Frontal cortex (tissue), 4 donors: ENCODE data around the gene TCF12. TPM values are rescaled to one million over a fixed set of nuclear protein-coding genes. Genes with fewer than 3 reads are reported as not detected.
A peak's percentile ranks its signal among the peaks of the same experiment; 100 is the strongest.

Experiments used
- DNase-seq, 2 donors: peaks; one replicate each; pipeline ENCODE4 v3.0.0; 2012; ENCODE audit warnings: low spot score in 2 of 2
- FAIRE-seq: peaks from 2 replicates; lab custom pipeline; 2012; peaks lifted over from hg19 to GRCh38; lab: Jason Lieb, UNC
- total RNA-seq: library from RNA; depleted of rRNA; stranded (reverse); fragments of >200 nt; gene quantifications from one replicate; pipeline ENCODE4 v1.2.3, GENCODE V29; 2014
- donor health status: control.
- donor health status: control.
- donor health status: control.

TCF12 gene
- total RNA-seq, 1 donor from 2014 or later = 87.2 TPM

GRCh38 chr15:57111002-57111401 lies 192.6 kb downstream of the TCF12 start:
- DNase-seq (no peak), FAIRE-seq (no peak)

- DNase-seq = no peak
- no peak for FAIRE-seq
Measured at GRCh38 chr15:57112178-57112577, 193.7 kb downstream of the TCF12 start.

GRCh38 chr15:57114070-57114469 lies 195.6 kb downstream of the TCF12 start:
- no peak for FAIRE-seq
- DNase-seq = no peak

GRCh38 chr15:57118013-57118799 lies 199.8 kb downstream of the TCF12 start:
- DNase-seq (no peak), FAIRE-seq (no peak)

DNA sequence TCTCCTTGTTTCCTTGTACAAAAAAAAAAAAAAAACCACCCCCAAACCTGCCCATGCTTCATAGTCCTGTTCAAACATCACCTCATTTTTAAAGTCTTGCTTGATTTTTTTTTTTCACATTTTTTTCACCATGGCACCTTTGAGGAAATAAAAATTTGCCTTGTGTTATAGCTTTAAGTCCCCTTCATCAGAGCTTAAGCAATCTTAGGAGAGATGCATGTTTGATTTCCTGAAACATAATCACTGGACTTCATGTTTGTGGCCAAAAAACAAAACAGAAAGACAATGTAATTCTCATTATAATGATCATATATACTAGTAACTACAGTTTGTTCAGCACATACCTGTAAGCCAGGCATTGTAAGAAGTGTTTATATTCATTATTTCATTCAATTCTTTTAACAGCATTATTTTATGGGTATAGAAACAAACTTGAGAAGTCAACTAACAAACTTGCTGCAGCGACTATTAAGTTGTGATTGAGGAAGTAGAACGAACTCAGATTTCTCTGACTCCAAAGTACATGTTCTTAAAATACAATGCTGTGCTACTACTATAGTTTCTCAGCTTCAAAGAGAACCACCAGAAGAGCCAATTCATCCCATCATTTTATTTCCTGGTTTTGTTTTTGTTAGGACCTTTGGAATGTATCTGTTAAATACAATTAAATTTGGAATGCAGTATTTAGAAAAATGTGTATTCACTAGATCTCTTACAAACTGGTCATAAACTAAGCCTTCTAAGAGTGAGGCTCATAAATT lies 203.8 kb downstream of the TCF12 start:
- FAIRE-seq (no peak), DNase-seq (no peak)

DNA sequence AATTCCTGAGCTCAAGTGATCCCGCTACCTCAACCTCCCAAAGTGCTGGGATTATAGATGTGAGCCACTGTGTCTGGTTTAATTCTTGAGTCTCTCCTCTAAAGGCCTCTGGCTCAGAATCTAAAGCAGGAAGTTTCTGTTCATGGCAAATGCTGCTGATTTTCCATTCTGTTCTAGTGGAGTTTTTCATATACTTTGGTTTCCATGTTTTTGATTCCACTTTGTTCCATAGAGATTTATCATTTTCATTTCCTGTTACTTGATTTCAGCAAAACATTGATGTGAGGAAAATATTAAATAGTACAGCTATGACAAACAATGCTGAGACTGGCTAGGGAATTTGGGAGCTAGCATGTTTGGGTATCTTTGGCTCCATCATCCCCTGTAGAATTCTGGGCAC lies 205.6 kb downstream of the TCF12 start:
- FAIRE-seq (no peak), DNase-seq (no peak)

GRCh38 chr15:57129064-57129463 lies 210.6 kb downstream of the TCF12 start:
- FAIRE-seq (no peak), DNase-seq (no peak)

DNA sequence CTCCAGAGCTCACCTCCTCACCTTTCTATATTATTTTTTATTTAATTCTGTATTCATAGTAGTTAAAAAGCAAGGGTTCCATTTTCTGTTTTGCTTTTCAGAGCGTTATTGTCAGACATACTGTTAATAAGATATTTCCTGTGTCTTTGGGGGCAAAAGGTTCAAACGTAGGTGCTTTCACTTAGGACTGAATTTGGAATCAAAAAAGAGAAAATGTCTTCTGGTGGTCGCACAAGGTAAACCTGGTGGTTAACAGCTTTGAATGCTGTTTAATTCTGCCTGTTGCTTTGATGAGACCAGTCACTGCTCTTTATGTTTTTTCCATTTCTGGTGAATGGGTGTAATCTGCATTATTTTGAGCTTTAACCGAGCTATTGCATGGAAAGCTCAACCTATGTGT lies 212.5 kb downstream of the TCF12 start:
- DNase-seq (no peak), FAIRE-seq (no peak)

GRCh38 chr15:57133127-57133968 lies 214.9 kb downstream of the TCF12 start:
- no peak for FAIRE-seq

GRCh38 chr15:57134071-57134605 lies 215.7 kb downstream of the TCF12 start:
- DNase-seq (no peak), FAIRE-seq (no peak)

More at GRCh38 chr15:57133127-57133968, 214.9 kb downstream of the TCF12 start:
- DNase-seq = no peak

DNA sequence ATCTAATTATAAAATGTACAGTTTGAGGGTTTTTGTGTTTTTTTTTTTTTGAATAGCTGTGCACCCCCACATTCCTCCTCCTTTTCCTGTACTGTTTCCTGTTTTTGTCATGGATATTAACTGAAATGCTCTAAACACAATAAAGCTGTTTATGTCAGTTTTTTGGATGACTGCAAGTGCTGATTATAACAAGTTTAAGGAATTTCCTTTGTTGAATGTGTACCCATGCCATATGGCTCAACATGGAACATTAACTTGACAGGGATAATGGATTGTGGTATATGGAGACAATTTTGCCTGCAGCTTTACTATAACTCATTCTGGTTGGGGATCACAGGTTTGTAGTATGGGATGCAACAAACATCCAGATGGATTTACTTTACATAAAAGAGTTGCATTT lies 216.4 kb downstream of the TCF12 start:
- no peak for FAIRE-seq

GRCh38 chr15:57135800-57136199 lies 217.4 kb downstream of the TCF12 start:
- FAIRE-seq (no peak), DNase-seq (no peak)

More for the DNA sequence above, 216.4 kb downstream of the TCF12 start:
- DNase-seq = no peak

- DNase-seq (peak in 1 of 2 donors; percentile 23), FAIRE-seq (no peak)
Measured at GRCh38 chr15:57138349-57138788, 219.9 kb downstream of the TCF12 start.

DNA sequence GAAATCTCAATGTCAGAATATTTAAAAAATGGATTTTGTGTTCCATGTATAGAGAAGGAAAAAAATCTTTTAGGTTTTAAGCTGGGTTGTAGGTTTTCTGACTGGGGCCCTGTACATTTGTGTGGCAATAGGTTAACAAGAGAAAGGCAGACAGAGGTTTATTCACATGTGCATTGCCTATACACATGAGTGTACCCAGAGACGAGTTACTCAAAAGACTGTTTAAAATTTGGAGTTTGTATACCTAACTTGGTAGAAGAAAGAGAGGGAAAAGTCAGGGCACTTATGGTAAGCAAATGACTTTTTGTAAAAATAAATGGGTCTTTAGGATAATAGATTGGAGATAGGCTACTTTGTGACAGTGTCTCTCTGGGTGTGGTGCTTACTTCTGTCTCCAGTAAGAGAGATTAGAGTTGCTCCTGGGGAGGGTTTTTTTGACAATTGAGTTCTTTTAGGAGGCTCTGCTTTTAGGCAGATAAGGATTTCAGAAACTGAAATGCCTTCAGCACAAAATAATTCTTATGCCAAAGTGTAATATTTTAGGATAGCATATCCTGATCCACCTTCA lies 225.2 kb downstream of the TCF12 start:
- FAIRE-seq (no peak), DNase-seq (no peak)

GRCh38 chr15:57144448-57144847 lies 226.0 kb downstream of the TCF12 start:
- no peak for FAIRE-seq

DNA sequence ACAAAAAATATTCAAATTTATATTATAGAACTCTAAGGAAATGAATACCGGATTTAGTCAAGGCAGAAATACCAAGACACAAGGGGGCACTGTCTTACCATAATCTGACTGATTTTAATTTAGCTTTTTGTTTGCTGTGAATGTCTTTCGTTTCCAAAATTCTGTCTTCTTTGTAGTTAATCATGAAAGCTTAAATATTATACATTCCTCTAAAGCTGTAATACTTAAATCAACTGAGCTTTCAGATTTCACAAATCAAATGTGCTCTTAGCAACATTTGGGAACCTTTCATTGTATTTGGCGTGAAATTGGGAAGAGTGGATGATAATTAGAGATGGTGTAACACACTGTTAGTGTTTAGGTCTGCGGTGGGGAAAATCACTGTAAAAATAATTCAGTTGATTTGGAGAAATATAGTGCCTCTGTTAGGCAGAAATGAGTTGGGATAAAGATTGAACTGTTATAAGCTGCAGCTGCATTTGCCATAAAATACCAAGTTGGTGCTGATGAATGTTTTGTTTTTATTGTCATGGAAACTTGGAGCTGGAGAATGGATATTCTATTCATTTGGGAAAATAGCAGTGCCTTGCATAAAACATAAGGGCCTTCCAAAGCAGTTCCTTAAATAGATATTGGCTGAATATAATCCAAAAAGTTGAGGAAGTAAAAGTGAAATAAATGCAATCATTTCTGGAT lies 228.2 kb downstream of the TCF12 start:
- DNase-seq = no peak
- peak; percentile 95 for FAIRE-seq

More at GRCh38 chr15:57144448-57144847, 226.0 kb downstream of the TCF12 start:
- no peak for DNase-seq

DNA sequence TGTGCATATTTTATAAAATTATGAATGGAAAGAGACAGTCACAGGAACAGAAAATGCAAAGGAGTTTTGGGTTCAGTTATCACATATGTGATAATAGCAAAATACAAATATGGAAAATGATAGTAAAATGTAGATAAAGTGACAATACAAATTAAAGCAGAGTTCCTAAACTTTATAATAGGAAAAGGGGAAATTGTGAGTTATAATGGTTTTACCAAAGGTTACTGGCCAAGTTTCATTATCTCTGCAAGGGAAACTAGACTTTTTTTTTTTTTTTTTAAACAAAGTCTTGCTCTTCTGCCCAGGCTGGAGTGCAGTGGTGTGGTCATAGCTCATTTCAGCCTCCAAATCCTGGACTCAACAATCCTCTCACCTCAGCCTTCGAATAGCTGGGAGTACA lies 229.2 kb downstream of the TCF12 start:
- no peak for DNase-seq
- FAIRE-seq = no peak

DNA sequence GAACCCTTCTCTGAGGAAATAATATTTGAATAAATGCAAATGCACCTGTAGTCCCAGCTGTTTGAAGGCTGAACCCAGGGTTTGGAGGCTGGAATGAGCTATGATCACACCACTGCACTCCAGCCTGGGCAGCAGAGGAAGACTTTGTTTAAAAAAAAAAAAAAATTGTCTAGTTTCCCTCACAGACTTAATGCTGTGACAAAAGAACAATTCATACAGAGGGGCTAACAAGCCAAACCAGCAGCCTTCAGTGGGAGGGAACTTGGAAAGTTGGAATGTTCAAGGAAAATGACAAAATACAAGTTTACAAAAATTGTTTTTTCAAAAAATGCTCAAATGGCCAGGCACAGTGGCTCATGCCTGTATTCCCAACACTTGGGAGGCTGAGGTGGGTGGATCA lies 229.8 kb downstream of the TCF12 start:
- DNase-seq (no peak), FAIRE-seq (no peak)

GRCh38 chr15:57149196-57149595 lies 230.8 kb downstream of the TCF12 start:
- DNase-seq (no peak), FAIRE-seq (no peak)
